ENCODE measurements around the gene GPRIN3.
"Not testable (repeated sequence)": the region's sequence is repeated elsewhere in the genome, so short reads cannot be mapped to it uniquely, and the experiment has no call there.

The GPRIN3 gene

GRCh38 chr4:89311433-89311832, 3.8 kb upstream of the GPRIN3 start:
- no peak for DNase-seq (ENCODE audit: low spot score)

GRCh38 chr4:89309154-89309553, 1.6 kb upstream of the GPRIN3 start:
- not testable (repeated sequence) for DNase-seq (ENCODE audit: low spot score)

- DNase-seq (ENCODE audit: low spot score): no peak
Observed at GRCh38 chr4:89308161-89308500, 531 bp upstream of the GPRIN3 start.

GRCh38 chr4:89307178-89307445, 488 bp downstream of the GPRIN3 start:
- DNase-seq (ENCODE audit: low spot score): no peak

- DNase-seq (ENCODE audit: low spot score): no peak
Observed at GRCh38 chr4:89306486-89307177, 968 bp downstream of the GPRIN3 start.

- DNase-seq (ENCODE audit: low spot score): no peak
Observed at GRCh38 chr4:89305712-89306437, 1.7 kb downstream of the GPRIN3 start.

GRCh38 chr4:89305028-89305427, 2.6 kb downstream of the GPRIN3 start:
- no peak for DNase-seq (ENCODE audit: low spot score)

GRCh38 chr4:89303814-89304388, 3.7 kb downstream of the GPRIN3 start:
- DNase-seq (ENCODE audit: low spot score): no peak

GRCh38 chr4:89303177-89303576, 4.4 kb downstream of the GPRIN3 start:
- no peak for DNase-seq (ENCODE audit: low spot score)

GRCh38 chr4:89301902-89302301, 5.7 kb downstream of the GPRIN3 start:
- no peak for DNase-seq (ENCODE audit: low spot score)

- DNase-seq (ENCODE audit: low spot score): no peak
Observed at GRCh38 chr4:89301003-89301402, 6.6 kb downstream of the GPRIN3 start.

GRCh38 chr4:89300499-89300898, 7.1 kb downstream of the GPRIN3 start:
- DNase-seq (ENCODE audit: low spot score): no peak

- DNase-seq (ENCODE audit: low spot score): no peak
Observed at GRCh38 chr4:89300060-89300459, 7.5 kb downstream of the GPRIN3 start.

GRCh38 chr4:89299153-89299791, 8.3 kb downstream of the GPRIN3 start:
- no peak for DNase-seq (ENCODE audit: low spot score)

GRCh38 chr4:89298788-89299152, 8.8 kb downstream of the GPRIN3 start:
- DNase-seq (ENCODE audit: low spot score): no peak

GRCh38 chr4:89298155-89298554, 9.4 kb downstream of the GPRIN3 start:
- no peak for DNase-seq (ENCODE audit: low spot score)

GRCh38 chr4:89296896-89297295, 10.7 kb downstream of the GPRIN3 start:
- no peak for DNase-seq (ENCODE audit: low spot score)

GRCh38 chr4:89296399-89296798, 11.2 kb downstream of the GPRIN3 start:
- DNase-seq (ENCODE audit: low spot score): no peak

- no peak for DNase-seq (ENCODE audit: low spot score)
Observed at GRCh38 chr4:89295415-89295927, 12.1 kb downstream of the GPRIN3 start.

- no peak for DNase-seq (ENCODE audit: low spot score)
Observed at GRCh38 chr4:89294573-89295269, 12.9 kb downstream of the GPRIN3 start.

- no peak for DNase-seq (ENCODE audit: low spot score)
Observed at GRCh38 chr4:89293299-89293698, 14.3 kb downstream of the GPRIN3 start.

- DNase-seq (ENCODE audit: low spot score): no peak
Observed at GRCh38 chr4:89290727-89291516, 16.7 kb downstream of the GPRIN3 start.

Data from hepatic stellate cell (primary cell).